Calu3 (cell line): ENCODE data around the gene PRRG2. TPM values are rescaled to one million over a fixed set of nuclear protein-coding genes. Genes with fewer than 3 reads are reported as not detected.

ENCODE experiments used
- BruUV-seq: library from RNA; stranded (reverse); fragments of 400-500 nt; replicated peaks from 2 replicates; lab custom pipeline; 2021; lab: Mats Ljungman, UMichigan
- CTCF ChIA-PET: fragments of 300-600 bp; sonication (Branson Sonifier 250); formaldehyde crosslinking; loops from one replicate; lab custom pipeline; 2022; ENCODE audit warnings: antibody characterized with exemption; lab: Charles Lee
- DNase-seq: peaks from one replicate; pipeline ENCODE4 v3.0.0; 2022
- H3K27ac Mint-ChIP-seq: one replicate; pipeline ENCODE4 v1.8.0; 2022; ENCODE audit warnings: mixed read lengths; ENCODE audit not compliant: unreplicated experiment
- H3K27me3 Mint-ChIP-seq: one replicate; pipeline ENCODE4 v1.8.0; 2022; ENCODE audit warnings: mixed read lengths; ENCODE audit not compliant: unreplicated experiment
- H3K36me3 Mint-ChIP-seq: one replicate; pipeline ENCODE4 v1.8.0; 2022; ENCODE audit warnings: mild to moderate bottlenecking, moderate library complexity, mixed read lengths; ENCODE audit not compliant: insufficient read depth, unreplicated experiment
- H3K4me1 Mint-ChIP-seq: one replicate; pipeline ENCODE4 v1.8.0; 2022; ENCODE audit warnings: mild to moderate bottlenecking, low read depth, mixed read lengths; ENCODE audit not compliant: unreplicated experiment
- H3K4me3 Mint-ChIP-seq: one replicate; pipeline ENCODE4 v1.8.0; 2022; ENCODE audit warnings: mild to moderate bottlenecking, low read depth, moderate library complexity, mixed read lengths; ENCODE audit not compliant: unreplicated experiment
- H3K9me3 Mint-ChIP-seq: one replicate; pipeline ENCODE4 v1.8.0; 2022; ENCODE audit warnings: low read depth, mixed read lengths; ENCODE audit not compliant: unreplicated experiment
- intact Hi-C: fragments of 100-400 bp; cut with micrococcal nuclease; formaldehyde crosslinking; loops from one replicate; pipeline ENCODE4 v1.10.0; 2022; ENCODE audit not compliant: unreplicated experiment
- total RNA-seq: library from RNA; stranded (reverse); gene quantifications from 2 replicates; pipeline ENCODE4 v1.2.3, GENCODE V29; 2022
- TF ChIP-seq, protein P1 (sequence below): fragments of 200-600 bp; IDR thresholded peaks from one replicate; pipeline ENCODE4 v1.8.0; 2022; ENCODE audit warnings: antibody characterized with exemption; ENCODE audit not compliant: unreplicated experiment

The PRRG2 gene
- total RNA-seq, 1 experiment from 2014 or later, result 22.1 TPM

DNA sequence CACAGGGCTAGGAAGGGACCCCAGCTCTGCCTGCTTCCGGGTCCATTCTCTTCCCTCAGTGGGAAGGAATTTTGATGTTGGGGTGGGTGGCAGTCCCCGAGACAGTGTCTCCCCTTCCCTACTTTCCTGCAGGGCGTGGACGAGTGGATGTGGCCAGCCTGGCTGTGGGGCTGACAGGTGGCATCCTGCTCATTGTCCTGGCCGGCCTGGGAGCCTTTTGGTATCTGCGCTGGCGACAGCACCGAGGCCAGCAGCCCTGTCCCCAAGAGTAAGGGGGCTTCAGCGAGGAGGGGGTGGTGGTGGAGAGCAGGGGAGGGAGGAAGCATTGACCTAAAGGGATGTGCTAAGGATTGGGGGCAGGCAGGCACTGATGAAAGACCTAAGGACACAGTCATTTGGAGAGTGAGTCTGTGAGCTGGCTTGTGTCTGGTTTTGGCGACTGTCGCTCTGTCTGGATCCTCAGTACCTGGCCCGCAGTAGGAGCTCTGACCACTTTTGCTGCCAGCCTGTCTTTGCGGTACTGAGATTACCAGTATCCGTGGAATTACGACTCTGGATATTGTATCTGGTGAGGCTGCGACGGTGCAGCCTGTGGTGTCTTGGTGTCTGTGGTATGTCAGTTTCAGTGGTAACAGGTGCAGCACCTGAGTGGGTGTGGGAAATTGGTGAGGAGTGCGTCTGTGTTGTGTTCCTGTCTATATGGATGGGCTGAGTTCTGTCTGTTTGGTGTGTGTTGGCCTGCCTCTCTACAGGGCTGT, 7.4 kb downstream of the PRRG2 start:
- Mint-ChIP-seq H3K27ac (no peak overlapping the region), H3K27me3 (no peaks in the 10 kb centered on the region), H3K4me3 (no peak overlapping the region), H3K9me3 (no peaks in the 10 kb centered on the region), H3K36me3 (peaks cover 58% of the 10 kb centered on the region), H3K4me1 (peaks cover 22% of the 10 kb centered on the region)
- no peak for DNase-seq
- CTCF ChIA-PET, result interaction anchor here (0.7 kb wide), 1 partner anchor 34 kb away, joined by 4 read pairs; no protein-coding TSS in a partner anchor
- intact Hi-C loops, result no loop called here
- no TSS peak for BruUV-seq
- TF ChIP-seq, protein P1, sequence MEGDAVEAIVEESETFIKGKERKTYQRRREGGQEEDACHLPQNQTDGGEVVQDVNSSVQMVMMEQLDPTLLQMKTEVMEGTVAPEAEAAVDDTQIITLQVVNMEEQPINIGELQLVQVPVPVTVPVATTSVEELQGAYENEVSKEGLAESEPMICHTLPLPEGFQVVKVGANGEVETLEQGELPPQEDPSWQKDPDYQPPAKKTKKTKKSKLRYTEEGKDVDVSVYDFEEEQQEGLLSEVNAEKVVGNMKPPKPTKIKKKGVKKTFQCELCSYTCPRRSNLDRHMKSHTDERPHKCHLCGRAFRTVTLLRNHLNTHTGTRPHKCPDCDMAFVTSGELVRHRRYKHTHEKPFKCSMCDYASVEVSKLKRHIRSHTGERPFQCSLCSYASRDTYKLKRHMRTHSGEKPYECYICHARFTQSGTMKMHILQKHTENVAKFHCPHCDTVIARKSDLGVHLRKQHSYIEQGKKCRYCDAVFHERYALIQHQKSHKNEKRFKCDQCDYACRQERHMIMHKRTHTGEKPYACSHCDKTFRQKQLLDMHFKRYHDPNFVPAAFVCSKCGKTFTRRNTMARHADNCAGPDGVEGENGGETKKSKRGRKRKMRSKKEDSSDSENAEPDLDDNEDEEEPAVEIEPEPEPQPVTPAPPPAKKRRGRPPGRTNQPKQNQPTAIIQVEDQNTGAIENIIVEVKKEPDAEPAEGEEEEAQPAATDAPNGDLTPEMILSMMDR, result no peak

DNA sequence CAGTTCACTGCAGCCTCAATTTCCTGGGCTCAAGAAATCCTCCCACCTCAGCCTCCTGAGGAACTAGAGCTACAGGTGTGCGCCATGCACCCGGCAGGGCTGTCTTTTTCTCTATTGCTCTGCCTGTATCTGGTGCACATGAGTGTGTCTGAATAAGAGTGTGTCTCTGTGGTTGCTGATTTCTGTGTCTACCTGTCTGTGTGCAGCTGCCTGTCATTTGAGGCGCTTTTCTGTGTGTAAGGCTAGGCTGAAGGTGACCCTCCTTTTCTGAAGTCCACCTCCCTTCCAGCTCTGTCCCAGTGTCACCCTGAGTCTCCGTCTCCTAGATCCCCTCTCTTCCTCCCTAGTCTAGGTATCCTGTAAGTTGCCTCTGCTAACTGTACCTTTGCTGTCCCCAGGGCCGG, 8.4 kb downstream of the PRRG2 start:
- Mint-ChIP-seq H3K27ac (peak overlapping the region; percentile 88), H3K27me3 (no peaks in the 10 kb centered on the region), H3K9me3 (no peaks in the 10 kb centered on the region), H3K4me3 (peak overlapping the region; percentile 88), H3K36me3 (peaks cover 67% of the 10 kb centered on the region), H3K4me1 (peaks cover 32% of the 10 kb centered on the region)
- TF ChIP-seq, protein P1, result no peak
- CTCF ChIA-PET, result interaction anchor here (0.7 to 1.5 kb wide), 4 partner anchors 19 to 644 kb away, joined by 3 to 8 read pairs (median 6); no protein-coding TSS in a partner anchor
- BruUV-seq, result no TSS peak
- no peak for DNase-seq
- intact Hi-C loops, result no loop called here

DNA sequence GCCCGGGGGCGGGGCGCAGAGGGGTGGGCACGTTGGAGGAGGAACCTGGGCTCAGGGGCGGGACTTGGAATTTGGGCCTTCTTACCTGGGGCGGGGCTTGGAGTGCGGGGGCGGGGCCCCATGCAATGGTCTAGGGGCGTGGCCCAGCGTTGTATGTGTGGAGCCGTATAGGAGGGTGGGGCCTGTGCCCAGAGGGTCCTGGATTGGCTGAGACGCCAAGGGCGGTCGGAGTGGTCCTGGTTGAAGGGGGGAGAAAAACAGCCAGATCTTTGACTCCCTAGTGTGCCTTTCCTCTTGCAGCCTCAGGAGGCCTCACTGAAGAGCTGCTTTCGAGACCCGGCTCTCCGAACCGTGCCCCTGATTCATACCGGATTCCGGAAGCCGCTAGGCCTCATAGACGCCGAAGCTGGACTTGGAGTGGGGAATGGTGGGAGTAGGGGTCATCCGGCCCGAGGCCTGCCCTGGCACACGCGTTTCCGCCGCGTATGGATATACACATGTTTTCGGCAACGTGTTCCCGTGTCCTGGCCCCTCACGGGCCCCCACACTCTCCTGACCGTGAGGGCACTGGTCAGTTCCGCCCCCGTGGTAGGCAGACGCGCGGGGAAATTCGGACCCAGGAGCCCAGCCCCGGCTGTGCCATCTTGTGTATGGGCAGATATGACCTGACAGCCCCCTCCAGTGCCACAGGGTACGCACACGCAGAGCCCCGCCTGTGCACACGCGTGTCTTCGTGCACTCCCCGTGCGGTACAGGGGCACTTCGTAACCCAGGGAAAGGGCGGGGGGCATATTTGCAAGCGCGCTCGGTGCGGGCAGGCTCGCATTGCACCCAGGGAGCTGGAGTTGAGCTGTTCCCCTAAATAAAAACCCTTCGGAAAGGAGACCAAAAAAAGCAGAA, 9.2 kb downstream of the PRRG2 start:
- intact Hi-C loops, result loop anchor here (2.0 kb wide), 1 partner anchor 50 kb away; the partner anchor contains the start of gene RRAS
- Mint-ChIP-seq H3K27ac (peak overlapping the region; percentile 88), H3K36me3 (peaks cover 74% of the 10 kb centered on the region), H3K4me3 (peak overlapping the region; percentile 88), H3K9me3 (no peaks in the 10 kb centered on the region), H3K27me3 (no peaks in the 10 kb centered on the region), H3K4me1 (peaks cover 36% of the 10 kb centered on the region)
- CTCF ChIA-PET, result interaction anchor here (1.4 to 1.5 kb wide), 3 partner anchors 10 to 50 kb away, joined by 3 to 9 read pairs (median 8); partner anchors contain the start of genes NOSIP, PRRG2 and RRAS
- BruUV-seq, result TSS peak; percentile 71
- TF ChIP-seq, protein P1, result no peak
- peak; percentile 99 for DNase-seq

DNA sequence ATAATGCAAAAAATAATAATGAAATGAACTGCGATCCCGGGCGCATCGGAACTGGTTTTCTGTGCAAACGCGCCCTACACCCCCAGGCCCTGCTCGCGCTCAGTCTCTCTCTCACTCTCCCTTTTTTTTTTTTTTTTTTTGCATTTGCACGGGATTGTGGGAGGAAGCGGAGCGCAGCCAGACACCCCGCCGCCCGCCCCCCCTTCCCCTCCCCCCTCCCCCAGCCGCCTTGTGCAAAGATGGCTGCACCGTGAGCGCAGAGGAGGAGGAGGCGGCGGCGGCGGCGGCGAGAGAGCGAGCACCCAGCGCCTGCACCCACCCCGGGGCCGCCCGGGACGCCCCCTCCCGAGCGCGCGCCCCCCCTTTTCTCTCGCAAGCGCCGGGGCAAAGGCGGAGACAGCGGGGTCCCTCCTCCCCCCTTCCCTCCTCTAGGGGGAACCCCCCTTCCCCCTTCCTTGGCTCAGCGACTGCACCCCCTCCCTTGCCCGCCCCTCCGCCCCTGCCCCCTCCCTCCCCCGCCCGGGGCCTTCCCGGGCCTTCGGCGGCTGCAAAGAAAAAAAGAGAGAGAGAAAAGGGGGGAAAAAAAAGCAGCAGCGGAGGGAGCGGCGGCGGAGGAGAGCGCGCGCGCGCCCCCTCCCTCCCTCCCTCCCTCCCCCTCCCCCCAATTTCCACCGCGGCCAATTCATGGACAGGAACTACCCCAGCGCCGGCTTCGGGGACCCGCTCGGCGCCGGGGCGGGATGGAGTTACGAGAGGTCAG, 10.0 kb downstream of the PRRG2 start, which contains the start of gene PRR12:
Gene PRR12, plus strand, starts transcription at position 212 of the 760 bp plus-strand sequence. Its CDS starts 473 bp downstream, at position 685.
- intact Hi-C loops, result loop anchor here (2.0 kb wide), 1 partner anchor 50 kb away; the partner anchor contains the start of gene RRAS
- Mint-ChIP-seq H3K36me3 (peaks cover 79% of the 10 kb centered on the region), H3K27ac (peak within 1 kb of the TSS; percentile 89), H3K4me3 (peak within 1 kb of the TSS; percentile 88), H3K9me3 (no peaks in the 10 kb centered on the region), H3K27me3 (no peaks in the 10 kb centered on the region), H3K4me1 (peaks cover 36% of the 10 kb centered on the region)
- BruUV-seq, result no TSS peak
- CTCF ChIA-PET, result interaction anchor here (0.6 to 1.5 kb wide), 4 partner anchors 10 to 809 kb away, joined by 3 to 9 read pairs (median 6); partner anchors contain the start of genes NOSIP, PRRG2 and RRAS
- TF ChIP-seq, protein P1, result no peak
- DNase-seq, result peak; percentile 70
